OCI-LY1 (cell line): ENCODE measurements around the gene CA9.

Source experiments
- H2AFZ ChIP-seq: fragments of 200-600 bp; sonication (generic), shearing (Covaris generic); 2 replicates; pipeline ENCODE4 v1.6.0; 2014; ENCODE audit warnings: antibody characterized with exemption, mild to moderate bottlenecking, low read length
- H3F3A ChIP-seq: fragments of 200-600 bp; sonication (generic), shearing (Covaris generic); 2 replicates; pipeline ENCODE4 v1.6.0; 2014; ENCODE audit warnings: mild to moderate bottlenecking, antibody characterized with exemption, low read length, moderate library complexity; ENCODE audit not compliant: insufficient read depth
- H3K27ac ChIP-seq: fragments of 200-600 bp; sonication (generic); 2 replicates; pipeline ENCODE4 v1.5.1; 2014; ENCODE audit warnings: low read length, mixed run types, mild to moderate bottlenecking, low read depth; ENCODE audit not compliant: poor library complexity, severe bottlenecking
- H3K27me3 ChIP-seq: fragments of 200-600 bp; sonication (generic); 2 replicates; pipeline ENCODE4 v1.6.0; 2014; ENCODE audit warnings: antibody characterized with exemption, mild to moderate bottlenecking, low read length, moderate library complexity; ENCODE audit not compliant: insufficient read depth
- H3K36me3 ChIP-seq: fragments of 200-600 bp; sonication (generic); 2 replicates; pipeline ENCODE4 v1.6.1; 2014; ENCODE audit warnings: mild to moderate bottlenecking, antibody characterized with exemption, low read length, moderate library complexity, mixed read lengths; ENCODE audit not compliant: insufficient read depth
- H3K4me1 ChIP-seq: fragments of 200-600 bp; sonication (generic); 2 replicates; pipeline ENCODE4 v1.5.1; 2014; ENCODE audit warnings: mild to moderate bottlenecking, low read length, moderate library complexity; ENCODE audit not compliant: insufficient read depth, severe bottlenecking
- H3K4me2 ChIP-seq: fragments of 200-600 bp; sonication (generic), shearing (Covaris generic); 2 replicates; pipeline ENCODE4 v1.6.1; 2014; ENCODE audit warnings: low read length
- H3K4me3 ChIP-seq: fragments of 200-600 bp; sonication (generic); 2 replicates; pipeline ENCODE4 v1.5.1; 2014; ENCODE audit warnings: low read length, low read depth, mild to moderate bottlenecking, mixed read lengths; ENCODE audit not compliant: poor library complexity, severe bottlenecking
- H3K79me2 ChIP-seq: fragments of 200-600 bp; shearing (Covaris generic); 2 replicates; pipeline ENCODE4 v1.6.1; 2016; ENCODE audit warnings: mixed run types, low read length, mixed read lengths; ENCODE audit not compliant: insufficient read depth
- H3K9ac ChIP-seq: fragments of 200-600 bp; sonication (generic), shearing (Covaris generic); 2 replicates; pipeline ENCODE4 v1.6.1; 2014; ENCODE audit warnings: mild to moderate bottlenecking, low read length, mixed read lengths
- H3K9me2 ChIP-seq: fragments of 200-600 bp; sonication (generic), shearing (Covaris generic); 2 replicates; pipeline ENCODE4 v1.6.1; 2014; ENCODE audit warnings: low read depth, mild to moderate bottlenecking, low read length, mixed read lengths
- H3K9me3 ChIP-seq: fragments of 200-600 bp; shearing (Covaris generic); 2 replicates; pipeline ENCODE4 v1.6.1; 2014; ENCODE audit warnings: low read length, mixed read lengths
- H4K20me1 ChIP-seq: fragments of 200-600 bp; sonication (generic), shearing (Covaris generic); 2 replicates; pipeline ENCODE4 v1.6.0; 2016; ENCODE audit warnings: mild to moderate bottlenecking, low read length; ENCODE audit not compliant: insufficient read depth
- CTCF ChIP-seq: fragments of 200-600 bp; sonication (generic), shearing (Covaris generic); IDR thresholded peaks from 2 replicates; pipeline ENCODE4 v1.5.1; 2017; ENCODE audit warnings: mild to moderate bottlenecking, antibody characterized with exemption, low read length, moderate library complexity, mixed read lengths
- EZH2 ChIP-seq: fragments of 200-600 bp; sonication (generic), shearing (Covaris generic); IDR thresholded peaks from 2 replicates; pipeline ENCODE4 v1.8.0; 2017; ENCODE audit warnings: borderline replicate concordance, mixed run types, mild to moderate bottlenecking, antibody characterized with exemption, low read length, moderate library complexity, mixed read lengths

The CA9 gene

DNA sequence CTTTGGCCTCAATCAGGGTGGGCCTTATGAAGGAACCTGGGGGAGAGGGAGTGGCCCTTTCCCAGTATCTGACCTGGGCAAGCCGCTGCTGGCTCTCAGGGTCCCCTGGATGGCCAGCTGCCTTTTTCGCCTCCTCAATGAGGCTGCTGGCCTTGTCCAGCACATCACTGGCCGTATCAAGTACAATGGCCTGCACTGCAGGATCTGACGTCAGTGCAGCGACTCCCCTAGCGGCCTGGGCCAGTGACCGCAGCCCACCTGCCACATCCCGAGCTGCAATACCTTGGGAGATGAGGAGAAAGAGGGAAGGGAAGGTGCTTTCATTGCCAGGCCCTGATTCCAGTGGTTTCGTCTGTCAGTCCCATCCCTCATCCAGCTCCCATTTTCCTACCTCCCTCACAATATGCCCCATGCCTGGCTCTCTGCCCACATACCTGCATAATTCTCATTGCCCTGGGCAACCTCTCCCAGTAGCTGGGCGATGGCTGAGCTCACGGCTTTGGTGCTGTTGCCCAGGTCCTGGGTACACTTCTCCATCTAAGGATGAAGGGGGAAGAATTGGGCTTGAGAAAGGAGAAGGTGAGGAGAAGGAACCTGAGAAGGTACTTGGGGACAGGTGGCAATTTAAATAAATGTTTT is 39.2 kb downstream of the CA9 start:
- Histone ChIP-seq H3K4me2 (no peak overlapping the region), H3K36me3 (peaks cover 90% of the 10 kb centered on the region), H2AFZ (no peak overlapping the region), H4K20me1 (no peaks in the 10 kb centered on the region), H3K9me2 (no peaks in the 10 kb centered on the region), H3K27ac (no peak overlapping the region), H3K27me3 (no peaks in the 10 kb centered on the region), H3K4me1 (no peaks in the 10 kb centered on the region), H3K9ac (no peak overlapping the region), H3K9me3 (no peaks in the 10 kb centered on the region), H3F3A (no peaks in the 10 kb centered on the region), H3K4me3 (no peak overlapping the region), H3K79me2 (no peaks in the 10 kb centered on the region)
- TF ChIP-seq EZH2 = no peak
- TF ChIP-seq CTCF = no peak

DNA sequence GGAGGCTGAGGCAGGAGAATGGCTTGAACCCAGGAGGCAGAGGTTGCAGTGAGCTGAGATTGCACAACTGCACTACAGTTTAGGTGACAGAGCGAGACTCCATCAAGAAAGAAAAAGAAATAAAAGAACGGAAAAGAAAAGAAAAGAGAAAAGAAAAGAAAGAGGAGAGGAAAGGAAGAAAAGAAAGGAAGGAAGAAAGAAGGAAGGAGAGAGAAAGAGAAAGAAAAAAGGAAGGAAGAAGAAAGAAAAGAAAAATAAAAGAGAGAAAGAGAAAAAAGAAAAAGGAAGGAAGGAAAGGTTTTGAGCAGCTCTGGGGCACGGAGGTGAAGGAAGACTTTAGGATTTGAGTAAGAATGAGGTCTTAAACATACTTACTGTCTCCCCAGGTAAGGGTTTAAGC is 39.9 kb downstream of the CA9 start:
- Histone ChIP-seq H3F3A (no peaks in the 10 kb centered on the region), H3K4me3 (no peak overlapping the region), H3K27ac (no peak overlapping the region), H3K4me2 (no peak overlapping the region), H3K4me1 (no peaks in the 10 kb centered on the region), H4K20me1 (no peaks in the 10 kb centered on the region), H3K9ac (no peak overlapping the region), H2AFZ (no peak overlapping the region), H3K9me2 (no peaks in the 10 kb centered on the region), H3K27me3 (no peaks in the 10 kb centered on the region), H3K79me2 (no peaks in the 10 kb centered on the region), H3K9me3 (no peaks in the 10 kb centered on the region), H3K36me3 (peaks cover 90% of the 10 kb centered on the region)
- TF ChIP-seq EZH2 (no peak), CTCF (no peak)

GRCh38 chr9:35714123-35714522 is 40.4 kb downstream of the CA9 start:
- TF ChIP-seq CTCF (no peak), EZH2 (no peak)
- Histone ChIP-seq H3K9ac (no peak overlapping the region), H2AFZ (no peak overlapping the region), H3K27ac (no peak overlapping the region), H3K4me2 (no peak overlapping the region), H3F3A (no peaks in the 10 kb centered on the region), H3K79me2 (no peaks in the 10 kb centered on the region), H4K20me1 (no peaks in the 10 kb centered on the region), H3K4me3 (no peak overlapping the region), H3K9me2 (no peaks in the 10 kb centered on the region), H3K27me3 (no peaks in the 10 kb centered on the region), H3K4me1 (no peaks in the 10 kb centered on the region), H3K36me3 (peaks cover 90% of the 10 kb centered on the region), H3K9me3 (no peaks in the 10 kb centered on the region)
